ENCODE results near the gene PRDX4.
A peak's percentile ranks its signal among the peaks of the same experiment; 100 is the strongest.
"Not testable (repeated sequence)": the region's sequence is repeated elsewhere in the genome, so short reads cannot be mapped to it uniquely, and the experiment has no call there.

Gene PRDX4

DNA sequence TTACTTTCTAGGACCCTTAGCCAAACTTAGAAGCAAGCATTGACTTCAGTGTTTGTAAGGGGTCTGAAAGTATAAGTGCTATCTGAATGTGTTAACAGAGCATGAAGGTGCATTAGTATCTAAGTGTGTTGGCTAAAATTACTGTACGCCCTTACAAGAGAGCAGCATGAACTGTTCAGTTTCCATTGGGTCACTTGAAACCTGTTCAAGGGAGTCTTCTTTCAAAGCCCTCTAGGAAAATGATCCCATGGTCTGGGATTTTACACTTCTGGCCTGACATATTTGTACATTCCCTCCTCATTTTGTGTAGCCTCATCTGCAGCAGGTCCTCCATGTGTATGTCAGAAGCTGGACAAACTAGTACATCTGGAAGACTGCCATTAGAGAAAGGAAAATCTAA is 3.2 kb downstream of the PRDX4 start:
- DNase-seq (ENCODE audit: extremely low read depth, low read depth), result no peak
- TF ChIP-seq, protein P1, sequence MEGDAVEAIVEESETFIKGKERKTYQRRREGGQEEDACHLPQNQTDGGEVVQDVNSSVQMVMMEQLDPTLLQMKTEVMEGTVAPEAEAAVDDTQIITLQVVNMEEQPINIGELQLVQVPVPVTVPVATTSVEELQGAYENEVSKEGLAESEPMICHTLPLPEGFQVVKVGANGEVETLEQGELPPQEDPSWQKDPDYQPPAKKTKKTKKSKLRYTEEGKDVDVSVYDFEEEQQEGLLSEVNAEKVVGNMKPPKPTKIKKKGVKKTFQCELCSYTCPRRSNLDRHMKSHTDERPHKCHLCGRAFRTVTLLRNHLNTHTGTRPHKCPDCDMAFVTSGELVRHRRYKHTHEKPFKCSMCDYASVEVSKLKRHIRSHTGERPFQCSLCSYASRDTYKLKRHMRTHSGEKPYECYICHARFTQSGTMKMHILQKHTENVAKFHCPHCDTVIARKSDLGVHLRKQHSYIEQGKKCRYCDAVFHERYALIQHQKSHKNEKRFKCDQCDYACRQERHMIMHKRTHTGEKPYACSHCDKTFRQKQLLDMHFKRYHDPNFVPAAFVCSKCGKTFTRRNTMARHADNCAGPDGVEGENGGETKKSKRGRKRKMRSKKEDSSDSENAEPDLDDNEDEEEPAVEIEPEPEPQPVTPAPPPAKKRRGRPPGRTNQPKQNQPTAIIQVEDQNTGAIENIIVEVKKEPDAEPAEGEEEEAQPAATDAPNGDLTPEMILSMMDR (IDR thresholded peaks at IDR 0.05; ENCODE audit: low read depth, low read length), result no peak

DNA sequence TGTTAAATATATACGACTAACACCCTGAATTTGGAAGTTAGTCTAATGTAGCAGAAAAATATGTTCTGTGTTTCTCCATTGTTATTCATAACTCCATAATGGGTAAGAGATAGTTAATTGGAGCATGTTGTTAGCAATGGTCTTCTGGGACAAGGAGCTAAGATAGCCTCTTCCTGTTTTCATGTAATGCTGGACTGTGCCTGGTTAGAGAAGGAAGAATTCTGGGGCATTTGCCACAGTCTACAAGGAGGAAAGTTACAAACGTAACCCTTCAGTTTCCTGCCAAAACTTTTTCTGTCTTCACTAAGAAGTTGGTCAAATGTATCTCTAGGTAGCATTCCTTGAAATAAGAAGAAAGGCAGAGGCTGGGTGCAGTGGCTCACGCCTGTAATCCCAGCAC is 5.8 kb downstream of the PRDX4 start:
- DNase-seq (ENCODE audit: extremely low read depth, low read depth), result no peak
- TF ChIP-seq, protein P1 (IDR thresholded peaks at IDR 0.05; ENCODE audit: low read depth, low read length), result no peak

DNA sequence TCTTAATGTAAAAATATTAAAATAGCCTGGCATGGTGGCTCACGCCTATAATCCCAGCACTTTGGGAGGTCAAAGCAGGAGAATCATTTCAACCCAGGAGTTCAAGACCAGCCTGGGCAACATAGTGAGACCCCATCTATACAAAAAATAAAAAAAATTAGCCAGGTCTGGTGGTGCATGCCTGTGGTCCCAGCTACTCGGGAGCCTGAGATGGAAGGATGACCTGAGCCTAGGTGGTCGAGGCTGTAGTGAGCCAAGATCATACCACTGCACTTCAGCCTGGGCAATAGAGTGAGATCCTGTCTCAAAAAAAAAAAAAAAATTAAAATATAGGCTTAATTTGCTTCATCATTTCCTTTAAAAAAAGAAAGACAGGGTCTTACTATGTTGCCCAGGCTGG is 9.2 kb downstream of the PRDX4 start:
- not testable (repeated sequence) for DNase-seq (ENCODE audit: extremely low read depth, low read depth)

DNA sequence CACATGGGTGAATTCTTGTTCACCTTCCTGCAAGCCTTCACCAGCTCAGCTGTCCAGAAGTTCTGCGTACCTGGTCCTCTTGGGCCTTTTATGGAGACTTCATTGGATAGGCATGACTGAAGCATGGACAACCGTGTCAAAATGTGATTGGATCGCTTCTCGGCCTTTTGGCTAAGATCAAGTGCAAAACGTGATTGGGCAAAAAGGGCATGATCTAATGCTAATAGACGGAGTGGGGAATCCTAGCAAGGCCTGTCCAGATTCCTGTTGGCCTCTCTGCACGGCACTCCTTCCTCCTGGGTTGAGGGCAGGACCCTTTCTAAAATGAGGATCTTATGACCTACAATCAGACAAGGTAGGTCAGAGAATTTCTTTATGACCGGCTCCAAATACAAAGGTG is 24.9 kb downstream of the PRDX4 start:
- DNase-seq (ENCODE audit: extremely low read depth, low read depth), result no peak

DNA sequence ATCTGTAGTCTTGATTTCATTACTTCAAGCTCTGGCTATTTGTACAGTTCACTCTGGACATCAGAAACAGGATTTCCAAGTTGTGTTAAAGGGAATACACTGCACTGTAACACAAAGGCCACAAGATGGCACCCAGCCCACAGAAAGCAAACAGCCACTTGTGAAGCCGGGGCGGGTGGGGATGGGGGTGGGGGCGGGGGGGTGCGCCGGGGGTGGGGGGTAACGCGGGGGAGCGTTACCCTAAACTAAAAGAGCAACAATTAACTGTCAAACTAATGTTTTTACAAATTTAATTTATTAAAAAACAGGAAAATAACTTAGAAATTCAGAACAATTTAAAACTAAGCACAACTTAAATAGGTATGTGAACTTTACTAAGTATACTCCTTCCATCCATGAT is 27.3 kb downstream of the PRDX4 start:
- TF ChIP-seq, protein P1 (IDR thresholded peaks at IDR 0.05; ENCODE audit: low read depth, low read length), result peak; percentile 60
- DNase-seq (ENCODE audit: extremely low read depth, low read depth), result peak; percentile 4

More for the DNA sequence above, 24.9 kb downstream of the PRDX4 start:
- TF ChIP-seq, protein P1 (IDR thresholded peaks at IDR 0.05; ENCODE audit: low read depth, low read length), result no peak

DNA sequence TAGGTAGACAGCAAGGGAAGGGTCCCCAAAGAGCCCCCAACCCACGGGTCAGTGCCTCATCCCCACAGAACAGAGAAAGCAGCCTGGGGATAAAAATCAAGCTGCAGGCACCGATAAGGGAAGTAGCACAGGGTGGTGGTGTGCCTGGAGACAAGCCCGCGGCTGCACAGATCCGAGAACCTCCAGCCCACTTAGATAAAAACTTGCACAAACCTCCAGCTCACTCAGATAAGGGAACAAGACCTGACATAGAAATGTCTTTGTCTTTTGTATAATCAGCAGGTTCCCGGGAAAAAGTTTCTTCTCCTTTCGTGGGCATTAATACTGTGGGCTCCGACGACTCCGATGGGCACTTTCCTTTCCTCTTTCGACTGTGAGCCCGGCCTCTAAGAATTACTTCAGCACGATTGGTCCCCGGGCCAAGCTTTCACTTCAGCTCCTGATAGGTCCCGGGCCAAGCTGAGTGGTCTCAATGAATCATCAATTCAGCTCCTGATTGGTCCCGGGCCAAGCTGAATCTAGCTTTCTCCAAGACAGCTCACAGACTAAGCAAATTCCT is 32.4 kb downstream of the PRDX4 start:
- no peak for DNase-seq (ENCODE audit: extremely low read depth, low read depth)
- TF ChIP-seq, protein P1 (IDR thresholded peaks at IDR 0.05; ENCODE audit: low read depth, low read length), result no peak

DNA sequence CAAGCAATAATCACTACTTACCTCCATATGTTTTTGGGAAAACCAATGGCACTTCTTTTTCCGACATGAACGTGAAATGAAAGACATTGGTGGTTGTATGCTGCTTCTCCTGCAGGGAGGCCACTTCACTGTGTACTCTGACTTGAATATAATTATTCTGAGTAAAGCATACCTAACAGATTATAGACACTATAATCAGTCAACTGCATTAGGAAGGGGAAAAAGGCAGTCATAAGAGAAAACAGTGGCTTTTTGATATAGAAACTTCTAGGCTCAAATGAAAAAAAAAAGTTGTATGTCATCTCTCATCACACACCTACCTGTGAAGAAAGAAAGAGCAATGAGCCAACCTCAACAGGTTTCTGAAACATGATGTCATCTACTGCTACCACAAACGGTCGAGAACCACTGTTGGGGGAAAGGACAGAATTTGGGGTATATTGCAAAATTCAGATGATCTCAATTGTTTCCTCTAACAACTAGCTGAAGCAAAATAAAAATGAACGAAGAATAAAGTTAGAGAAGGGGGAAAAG is 37.4 kb downstream of the PRDX4 start:
- DNase-seq (ENCODE audit: extremely low read depth, low read depth), result no peak
- TF ChIP-seq, protein P1 (IDR thresholded peaks at IDR 0.05; ENCODE audit: low read depth, low read length), result no peak

DNA sequence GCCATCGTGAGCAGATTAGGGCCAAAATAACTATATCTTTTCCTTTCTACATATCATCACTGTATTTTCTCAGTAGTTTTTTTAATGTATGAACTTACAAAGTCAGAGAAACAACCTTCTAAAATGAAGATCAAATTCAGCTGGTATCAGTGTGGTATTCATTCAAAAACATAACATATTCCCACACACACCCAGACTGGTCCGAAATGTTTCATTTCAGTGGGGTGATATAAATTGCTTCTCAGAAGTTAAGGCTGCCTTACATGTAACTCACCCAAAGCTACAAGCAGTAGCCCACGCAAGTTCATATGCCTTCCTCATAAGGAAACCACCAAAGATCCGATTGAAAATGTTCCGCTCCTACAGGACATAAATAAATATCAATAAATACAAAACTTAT is 37.9 kb downstream of the PRDX4 start:
- DNase-seq (ENCODE audit: extremely low read depth, low read depth), result no peak
- TF ChIP-seq, protein P1 (IDR thresholded peaks at IDR 0.05; ENCODE audit: low read depth, low read length), result no peak
